ENCODE results near the gene SKP1.
A peak's percentile ranks its signal among the peaks of the same experiment; 100 is the strongest.

SKP1 gene

DNA sequence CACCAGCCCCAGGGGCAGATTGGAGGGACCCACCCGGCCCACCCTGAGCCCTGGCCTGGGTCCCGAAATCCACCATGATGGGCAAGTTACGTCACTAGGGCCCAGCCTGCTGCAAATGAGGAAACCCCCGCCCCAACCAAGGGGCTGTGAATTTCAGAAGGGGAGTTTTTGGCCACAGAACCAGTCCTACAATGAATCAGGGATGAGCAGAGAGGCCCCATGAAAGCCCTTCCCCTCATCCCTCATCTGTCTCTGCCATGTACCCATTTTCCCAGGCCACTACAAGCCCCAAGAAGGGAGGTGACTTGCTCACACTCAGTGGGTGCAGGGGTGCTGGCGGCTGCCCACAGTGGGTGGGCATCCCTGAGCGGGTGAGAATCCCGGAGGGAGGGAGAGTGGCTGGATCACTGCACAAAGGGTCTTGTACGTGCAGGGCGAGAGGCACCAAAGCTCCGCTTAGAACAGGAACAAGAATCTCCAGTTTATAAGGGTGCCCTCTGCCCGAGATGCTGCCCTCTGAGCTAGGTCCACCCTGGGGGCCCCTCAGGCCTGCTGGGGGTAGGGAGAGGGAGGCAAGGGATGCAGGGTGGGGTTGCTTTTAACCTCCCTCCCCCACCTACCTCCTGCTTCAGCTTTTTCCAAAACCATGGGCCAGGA, 72.6 kb downstream of the SKP1 start:
- H3K9me2 ChIP-seq (replicated peaks; ENCODE audit: control insufficient read depth, low read length): no peaks in the 10 kb centered on the region
- H3K27ac ChIP-seq (ENCODE audit: low read depth, low read length): no peak overlapping the region
- peaks cover 12% of the 10 kb centered on the region for H3K4me1 ChIP-seq (ENCODE audit: control insufficient read depth, low read length)
- H3K27me3 ChIP-seq (ENCODE audit: control insufficient read depth, low read length): peaks cover 22% of the 10 kb centered on the region
- no peaks in the 10 kb centered on the region for H3F3A ChIP-seq (ENCODE audit: control insufficient read depth, insufficient read depth)
- no peaks in the 10 kb centered on the region for H4K20me1 ChIP-seq (ENCODE audit: control insufficient read depth, insufficient read depth, low read depth, low read length)
- no peaks in the 10 kb centered on the region for H3K9me3 ChIP-seq (ENCODE audit: control insufficient read depth, insufficient read depth, low read length)
- H3K4me2 ChIP-seq (ENCODE audit: low read length): no peak overlapping the region
- H3K4me3 ChIP-seq (ENCODE audit: low read length): no peak overlapping the region
- no peaks in the 10 kb centered on the region for H3K36me3 ChIP-seq (ENCODE audit: control insufficient read depth, low read length)
- H3K79me2 ChIP-seq (ENCODE audit: control insufficient read depth, low read length): no peaks in the 10 kb centered on the region
- TF ChIP-seq, protein P1, sequence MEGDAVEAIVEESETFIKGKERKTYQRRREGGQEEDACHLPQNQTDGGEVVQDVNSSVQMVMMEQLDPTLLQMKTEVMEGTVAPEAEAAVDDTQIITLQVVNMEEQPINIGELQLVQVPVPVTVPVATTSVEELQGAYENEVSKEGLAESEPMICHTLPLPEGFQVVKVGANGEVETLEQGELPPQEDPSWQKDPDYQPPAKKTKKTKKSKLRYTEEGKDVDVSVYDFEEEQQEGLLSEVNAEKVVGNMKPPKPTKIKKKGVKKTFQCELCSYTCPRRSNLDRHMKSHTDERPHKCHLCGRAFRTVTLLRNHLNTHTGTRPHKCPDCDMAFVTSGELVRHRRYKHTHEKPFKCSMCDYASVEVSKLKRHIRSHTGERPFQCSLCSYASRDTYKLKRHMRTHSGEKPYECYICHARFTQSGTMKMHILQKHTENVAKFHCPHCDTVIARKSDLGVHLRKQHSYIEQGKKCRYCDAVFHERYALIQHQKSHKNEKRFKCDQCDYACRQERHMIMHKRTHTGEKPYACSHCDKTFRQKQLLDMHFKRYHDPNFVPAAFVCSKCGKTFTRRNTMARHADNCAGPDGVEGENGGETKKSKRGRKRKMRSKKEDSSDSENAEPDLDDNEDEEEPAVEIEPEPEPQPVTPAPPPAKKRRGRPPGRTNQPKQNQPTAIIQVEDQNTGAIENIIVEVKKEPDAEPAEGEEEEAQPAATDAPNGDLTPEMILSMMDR (IDR thresholded peaks at IDR 0.05; ENCODE audit: low read depth, low read length, poor library complexity, severe bottlenecking): no peak
- TF ChIP-seq EZH2phosphoT487 (IDR thresholded peaks at IDR 0.05; ENCODE audit: borderline replicate concordance, low read length): no peak

DNA sequence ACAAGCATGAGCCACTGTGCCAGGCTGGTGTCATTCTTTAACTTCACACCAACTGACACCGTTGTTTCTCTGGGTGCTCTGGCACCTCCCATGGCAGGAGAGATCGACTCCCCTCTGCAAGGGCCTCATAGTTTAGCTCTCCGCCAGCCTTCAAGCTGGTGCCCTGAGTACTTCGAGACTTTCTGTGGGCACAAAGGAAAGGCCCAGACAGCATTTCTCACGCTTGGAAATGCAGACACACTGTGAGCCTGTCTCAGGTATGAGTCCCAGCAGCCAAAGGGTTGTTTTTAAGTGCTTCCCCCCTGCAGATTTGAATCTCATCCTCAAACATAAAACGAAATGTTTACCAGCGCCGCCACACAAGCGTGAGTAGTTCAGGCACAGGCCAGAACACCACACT, 73.4 kb downstream of the SKP1 start:
- H3K9me2 ChIP-seq (replicated peaks; ENCODE audit: control insufficient read depth, low read length): no peaks in the 10 kb centered on the region
- peaks cover 22% of the 10 kb centered on the region for H3K27me3 ChIP-seq (ENCODE audit: control insufficient read depth, low read length)
- H3K79me2 ChIP-seq (ENCODE audit: control insufficient read depth, low read length): no peaks in the 10 kb centered on the region
- no peaks in the 10 kb centered on the region for H3F3A ChIP-seq (ENCODE audit: control insufficient read depth, insufficient read depth)
- H3K4me3 ChIP-seq (ENCODE audit: low read length): no peak overlapping the region
- H3K27ac ChIP-seq (ENCODE audit: low read depth, low read length): no peak overlapping the region
- TF ChIP-seq EZH2phosphoT487 (IDR thresholded peaks at IDR 0.05; ENCODE audit: borderline replicate concordance, low read length): no peak
- TF ChIP-seq, protein P1 (IDR thresholded peaks at IDR 0.05; ENCODE audit: low read depth, low read length, poor library complexity, severe bottlenecking): no peak
- H3K4me2 ChIP-seq (ENCODE audit: low read length): no peak overlapping the region
- H4K20me1 ChIP-seq (ENCODE audit: control insufficient read depth, insufficient read depth, low read depth, low read length): no peaks in the 10 kb centered on the region
- no peaks in the 10 kb centered on the region for H3K36me3 ChIP-seq (ENCODE audit: control insufficient read depth, low read length)
- H3K9me3 ChIP-seq (ENCODE audit: control insufficient read depth, insufficient read depth, low read length): no peaks in the 10 kb centered on the region
- H3K4me1 ChIP-seq (ENCODE audit: control insufficient read depth, low read length): peaks cover 12% of the 10 kb centered on the region

DNA sequence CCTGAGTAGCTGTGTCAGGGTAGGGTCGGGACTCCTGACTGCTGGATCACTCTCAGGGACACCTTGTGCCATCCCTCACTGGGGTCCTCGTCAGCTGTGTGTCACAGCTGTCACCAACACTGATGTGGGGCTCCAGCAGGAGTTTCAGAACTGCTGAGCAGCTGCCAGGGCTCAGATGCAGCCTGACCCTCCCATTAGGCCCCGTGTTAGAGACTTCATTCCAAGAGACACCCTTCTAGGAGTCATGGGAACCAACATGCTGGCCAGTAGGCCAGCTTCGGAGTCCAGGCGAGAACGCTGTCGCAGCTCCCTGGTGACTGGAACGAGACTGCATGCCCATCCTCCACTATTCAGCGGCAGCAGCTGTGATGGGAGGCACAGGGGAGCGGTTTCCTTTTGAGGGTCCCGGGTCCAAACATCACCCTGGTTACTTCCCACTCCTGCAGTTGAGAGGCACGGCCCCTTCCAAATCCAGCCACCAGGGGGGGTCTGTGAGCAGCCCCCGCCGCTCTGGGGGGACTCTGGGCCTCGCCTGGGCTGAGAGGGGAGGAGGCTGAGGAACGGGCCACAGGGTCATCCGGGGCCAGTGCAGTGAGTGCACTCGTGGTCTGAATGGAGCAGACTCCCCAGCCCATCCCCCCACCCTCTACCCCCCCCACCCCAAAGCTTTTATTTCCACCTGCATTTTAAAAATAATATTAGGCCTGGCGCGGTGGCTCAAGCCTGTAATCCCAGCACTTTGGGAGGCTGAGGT, 74.9 kb downstream of the SKP1 start:
- Histone ChIP-seq H3K36me3 (ENCODE audit: control insufficient read depth, low read length) (no peaks in the 10 kb centered on the region), H3K79me2 (ENCODE audit: control insufficient read depth, low read length) (no peaks in the 10 kb centered on the region), H3F3A (ENCODE audit: control insufficient read depth, insufficient read depth) (no peaks in the 10 kb centered on the region), H3K27ac (ENCODE audit: low read depth, low read length) (no peak overlapping the region), H3K9me2 (replicated peaks; ENCODE audit: control insufficient read depth, low read length) (no peaks in the 10 kb centered on the region), H3K4me1 (ENCODE audit: control insufficient read depth, low read length) (peaks cover 12% of the 10 kb centered on the region), H4K20me1 (ENCODE audit: control insufficient read depth, insufficient read depth, low read depth, low read length) (no peaks in the 10 kb centered on the region), H3K4me3 (ENCODE audit: low read length) (no peak overlapping the region), H3K27me3 (ENCODE audit: control insufficient read depth, low read length) (peaks cover 18% of the 10 kb centered on the region), H3K4me2 (ENCODE audit: low read length) (no peak overlapping the region), H3K9me3 (ENCODE audit: control insufficient read depth, insufficient read depth, low read length) (no peaks in the 10 kb centered on the region)
- TF ChIP-seq, protein P1 (IDR thresholded peaks at IDR 0.05; ENCODE audit: low read depth, low read length, poor library complexity, severe bottlenecking): peak; percentile 87
- no peak for TF ChIP-seq EZH2phosphoT487 (IDR thresholded peaks at IDR 0.05; ENCODE audit: borderline replicate concordance, low read length)

Data from DOHH2 (cell line).